ENCODE results near the gene CCDC38.
A peak's percentile ranks its signal among the peaks of the same experiment; 100 is the strongest.
"Not testable (repeated sequence)": the region's sequence is repeated elsewhere in the genome, so short reads cannot be mapped to it uniquely, and the experiment has no call there.

Gene CCDC38

GRCh38 chr12:95942524-95943329, at the start of gene CCDC38:
Gene CCDC38 (minus strand): TSS chr12:95942614. CDS start chr12:95936509, 6,105 bp downstream.
- peak; percentile 62 to 69 for DNase-seq (ENCODE audit: low read depth in 2 of 2)

- DNase-seq (ENCODE audit: low read depth in 2 of 2) = no peak
Measured at GRCh38 chr12:95990136-95990535, 47.7 kb upstream of the CCDC38 start.

GRCh38 chr12:95989504-95990123, 47.2 kb upstream of the CCDC38 start:
- DNase-seq (ENCODE audit: low read depth in 2 of 2) = no peak

GRCh38 chr12:95988506-95989275, 46.3 kb upstream of the CCDC38 start:
- no peak for DNase-seq (ENCODE audit: low read depth in 2 of 2)

GRCh38 chr12:95986635-95987570, 44.5 kb upstream of the CCDC38 start:
- DNase-seq (ENCODE audit: low read depth in 2 of 2) = no peak

- DNase-seq (ENCODE audit: low read depth in 2 of 2) = no peak
Measured at GRCh38 chr12:95984682-95985081, 42.3 kb upstream of the CCDC38 start.

GRCh38 chr12:95982602-95983001, 40.2 kb upstream of the CCDC38 start:
- DNase-seq (ENCODE audit: low read depth in 2 of 2) = no peak

GRCh38 chr12:95980437-95980836, 38.0 kb upstream of the CCDC38 start:
- DNase-seq (ENCODE audit: low read depth in 2 of 2) = no peak

- no peak for DNase-seq (ENCODE audit: low read depth in 2 of 2)
Measured at GRCh38 chr12:95978774-95979173, 36.4 kb upstream of the CCDC38 start.

- no peak for DNase-seq (ENCODE audit: low read depth in 2 of 2)
Measured at GRCh38 chr12:95978351-95978750, 35.9 kb upstream of the CCDC38 start.

- no peak for DNase-seq (ENCODE audit: low read depth in 2 of 2)
Measured at GRCh38 chr12:95977764-95978305, 35.4 kb upstream of the CCDC38 start.

GRCh38 chr12:95976416-95976832, 34.0 kb upstream of the CCDC38 start:
- DNase-seq (ENCODE audit: low read depth in 2 of 2) = no peak

- DNase-seq (ENCODE audit: low read depth in 2 of 2) = no peak
Measured at GRCh38 chr12:95975491-95975890, 33.1 kb upstream of the CCDC38 start.

- DNase-seq (ENCODE audit: low read depth in 2 of 2) = no peak
Measured at GRCh38 chr12:95974358-95974757, 31.9 kb upstream of the CCDC38 start.

- DNase-seq (ENCODE audit: low read depth in 2 of 2) = no peak
Measured at GRCh38 chr12:95972832-95973456, 30.5 kb upstream of the CCDC38 start.

- DNase-seq (ENCODE audit: low read depth in 2 of 2) = no peak
Measured at GRCh38 chr12:95970905-95971304, 28.5 kb upstream of the CCDC38 start.

GRCh38 chr12:95969116-95969515, 26.7 kb upstream of the CCDC38 start:
- not testable (repeated sequence) for DNase-seq (ENCODE audit: low read depth in 2 of 2)

- DNase-seq (ENCODE audit: low read depth in 2 of 2) = no peak
Measured at GRCh38 chr12:95967301-95967700, 24.9 kb upstream of the CCDC38 start.

GRCh38 chr12:95966287-95966870, 24.0 kb upstream of the CCDC38 start:
- no peak for DNase-seq (ENCODE audit: low read depth in 2 of 2)

- DNase-seq (ENCODE audit: low read depth in 2 of 2) = no peak
Measured at GRCh38 chr12:95963096-95963495, 20.7 kb upstream of the CCDC38 start.

All from stimulated activated CD8-positive, alpha-beta memory T cell treated with anti-CD3 and anti-CD28 coated beads, Interleukin-15, amount 100 ng/mL, for 4 hours (primary cell).